Renal cortex interstitium (tissue), 11 donors: ENCODE measurements around the gene DCHS2. TPM values are rescaled to one million over a fixed set of nuclear protein-coding genes. Genes with fewer than 3 reads are reported as not detected.

Experiments used
- DNase-seq, 11 donors: peaks; one replicate each; pipeline ENCODE4 v3.0.0-alpha.2; 2013; ENCODE audit warnings: low read depth in 9 of 11, low spot score in 4 of 11; ENCODE audit errors: extremely low read depth in 1 of 11
- polyA plus RNA-seq, 3 donors: library from polyadenylated mRNA; unstranded; fragments of 120-200 nt; gene quantifications; one replicate each; pipeline ENCODE4 v1.2.1, GENCODE V29; 2013; ENCODE audit not compliant: insufficient read length in 3 of 3

The DCHS2 gene
- polyA plus RNA-seq, 3 donors: 6.6 to 8.3 (median 7.3) TPM

GRCh38 chr4:154345359-154345758 is 146.2 kb downstream of the DCHS2 start:
- no peak for DNase-seq

- no peak for DNase-seq
Observed at GRCh38 chr4:154344686-154345085, 146.9 kb downstream of the DCHS2 start.

- DNase-seq: no peak
Observed at GRCh38 chr4:154343651-154344050, 147.9 kb downstream of the DCHS2 start.

GRCh38 chr4:154341448-154341847 is 150.2 kb downstream of the DCHS2 start:
- no peak for DNase-seq

GRCh38 chr4:154335588-154335987 is 156.0 kb downstream of the DCHS2 start:
- no peak for DNase-seq

GRCh38 chr4:154332681-154333421 is 158.7 kb downstream of the DCHS2 start:
- peak in 5 of 11 donors; percentile 20 to 31 (median 26) for DNase-seq

GRCh38 chr4:154329939-154330338 is 161.7 kb downstream of the DCHS2 start:
- DNase-seq: no peak

GRCh38 chr4:154329268-154329868 is 162.2 kb downstream of the DCHS2 start:
- DNase-seq: peak in 2 of 11 donors; percentile 18 to 36

GRCh38 chr4:154328030-154328429 is 163.6 kb downstream of the DCHS2 start:
- no peak for DNase-seq

GRCh38 chr4:154320521-154320920 is 171.1 kb downstream of the DCHS2 start:
- no peak for DNase-seq

GRCh38 chr4:154319736-154320135 is 171.9 kb downstream of the DCHS2 start:
- DNase-seq: no peak

- DNase-seq: no peak
Observed at GRCh38 chr4:154317201-154317999, 174.2 kb downstream of the DCHS2 start.

GRCh38 chr4:154315741-154316140 is 175.9 kb downstream of the DCHS2 start:
- DNase-seq: no peak

GRCh38 chr4:154314248-154314647 is 177.4 kb downstream of the DCHS2 start:
- DNase-seq: peak in 3 of 11 donors; percentile 7 to 32 (median 26)

GRCh38 chr4:154313004-154313585 is 178.5 kb downstream of the DCHS2 start:
- no peak for DNase-seq

GRCh38 chr4:154312246-154312645 is 179.4 kb downstream of the DCHS2 start:
- DNase-seq: no peak

GRCh38 chr4:154310578-154310977 is 181.0 kb downstream of the DCHS2 start:
- no peak for DNase-seq

GRCh38 chr4:154308207-154308606 is 183.4 kb downstream of the DCHS2 start:
- DNase-seq: no peak

- no peak for DNase-seq
Observed at GRCh38 chr4:154307451-154307850, 184.1 kb downstream of the DCHS2 start.

GRCh38 chr4:154305616-154306015 is 186.0 kb downstream of the DCHS2 start:
- no peak for DNase-seq
